ENCODE data around the gene ACR. TPM values are rescaled to one million over a fixed set of nuclear protein-coding genes. Genes with fewer than 3 reads are reported as not detected.

ACR gene
- total and polyA plus RNA-seq, 2 of the 4 experiments (the other 2 are of a cell fraction): not detected

GRCh38 chr22:50698546-50698945, 39.5 kb upstream of the ACR start:
- H4K20me1 ChIP-seq (ENCODE audit: insufficient read depth, low read length): peaks cover 15% of the 10 kb centered on the region
- H3K9ac ChIP-seq (ENCODE audit: low read depth, low read length): no peak overlapping the region
- no peak overlapping the region for H2BK15ac ChIP-seq (ENCODE audit: low read depth, low read length)
- peaks cover 4% of the 10 kb centered on the region; the same call in 1 of the 2 replicates for H3K9me1 ChIP-seq (ENCODE audit: insufficient read depth, low read length)
- dilution Hi-C loops (cut with HindIII; ENCODE audit: low sequenced_read_pairs, unreplicated experiment) (no loop called here), intact Hi-C loops (cut with micrococcal nuclease) (no loop called here), in situ Hi-C loops (cut with MboI; ENCODE audit: low sequenced_read_pairs) (no loop called here)
- peaks cover 12% of the 10 kb centered on the region for H3K27me3 ChIP-seq (ENCODE audit: control insufficient read depth, insufficient read depth, low read length)
- no peak overlapping the region for H3K27ac ChIP-seq (ENCODE audit: insufficient read depth, low read length)
- no peak for TF ChIP-seq MAFK (IDR thresholded peaks at IDR 0.05; ENCODE audit: low read depth, low read length)
- no peak for TF ChIP-seq CTCF (conservative IDR thresholded peaks at IDR 0.05; ENCODE audit: low read depth, low read length)
- TF ChIP-seq CHD1 (IDR thresholded peaks at IDR 0.05; ENCODE audit: low read depth, low read length): no peak
- TF ChIP-seq USF2 (IDR thresholded peaks at IDR 0.05; ENCODE audit: low read depth, low read length): no peak
- TF ChIP-seq RAD21 (IDR thresholded peaks at IDR 0.05; ENCODE audit: low read length): no peak
- no peak for TF ChIP-seq NFE2L2 (IDR thresholded peaks at IDR 0.05; ENCODE audit: low read depth, low read length)
- no peak for TF ChIP-seq RCOR1 (IDR thresholded peaks at IDR 0.05; ENCODE audit: insufficient replicate concordance, low read length)
- no peak for TF ChIP-seq CEBPB (IDR thresholded peaks at IDR 0.05; ENCODE audit: low read depth, low read length)
- no peak for TF ChIP-seq POLR2A (IDR thresholded peaks at IDR 0.05; ENCODE audit: low read depth, low read length)
- H3K23ac ChIP-seq (ENCODE audit: low read depth, low read length): no peak overlapping the region
- no peak overlapping the region for H2BK5ac ChIP-seq (ENCODE audit: low read depth, low read length, poor library complexity, severe bottlenecking)
- no peak overlapping the region for H4K5ac ChIP-seq (ENCODE audit: low read depth, low read length)
- peaks cover 4% of the 10 kb centered on the region for H3K4me1 ChIP-seq (ENCODE audit: control insufficient read depth, insufficient read depth, low read length)
- no peak for ATAC-seq (ENCODE audit: low read depth)
- H3K36me3 ChIP-seq (ENCODE audit: control insufficient read depth, insufficient read depth, low read length): no peaks in the 10 kb centered on the region
- no peak overlapping the region for H2BK120ac ChIP-seq (ENCODE audit: low read depth, low read length)
- 74% methylated on average over 9 of the region's 12 CpGs; no CpG with 5 or more reads in 1 of the 2 experiments for WGBS, 2 experiments (ENCODE audit: extremely low coverage in 2 of 2, insufficient read length in 1 of 2)
- ChIA-PET CTCF (no interaction called here), POLR2A (ENCODE audit: unreplicated experiment) (no interaction called here)
- H3K56ac ChIP-seq (ENCODE audit: extremely low read depth, insufficient read depth, low read length): no peak overlapping the region
- no peak overlapping the region for H2AK9ac ChIP-seq (replicated peaks; ENCODE audit: low read depth, low read length, poor library complexity)
- H4K91ac ChIP-seq (ENCODE audit: insufficient read depth, low read depth, low read length): no peak overlapping the region
- H3K4me3 ChIP-seq (ENCODE audit: insufficient read depth, low read depth, low read length): no peak overlapping the region
- no TSS peak for BruUV-seq (replicated peaks)
- no peak for DNase-seq
- no peaks in the 10 kb centered on the region for H3K9me3 ChIP-seq (ENCODE audit: control insufficient read depth, insufficient read depth, low read length)
- H2AFZ ChIP-seq (replicated peaks; ENCODE audit: low read length, poor library complexity): no peak overlapping the region
- H4K8ac ChIP-seq (ENCODE audit: low read depth in 2 of 2, low read length in 2 of 2): no peak overlapping the region
- no peak overlapping the region for H2BK20ac ChIP-seq (ENCODE audit: low read depth, low read length)
- no peak overlapping the region for H3K14ac ChIP-seq (replicated peaks; ENCODE audit: low read depth, low read length)
- H3K4me2 ChIP-seq (ENCODE audit: low read depth, low read length): no peak overlapping the region; the same call in 1 of the 2 replicates
- H2AK5ac ChIP-seq (ENCODE audit: low read depth, low read length): no peak overlapping the region
- H3K18ac ChIP-seq (ENCODE audit: low read depth, low read length): no peak overlapping the region
- peaks cover 7 to 15% of the 10 kb centered on the region in 2 experiments; a peak in 3 of 4 replicates for H3K79me1 ChIP-seq (ENCODE audit: low read depth in 1 of 2, low read length in 2 of 2)
- no peak overlapping the region for H3K4ac ChIP-seq (ENCODE audit: low read depth, low read length)

Data from IMR-90 (cell line).